Muscle of back (tissue), 11 donors: ENCODE data around the gene HDAC9. TPM values are rescaled to one million over a fixed set of nuclear protein-coding genes. Genes with fewer than 3 reads are reported as not detected.

Source experiments
- DNase-seq, 3 donors: peaks; one replicate each; pipeline versions ENCODE4 v3.0.0 to v3.0.0-alpha.2; 2013
- polyA plus RNA-seq, 10 donors: library from polyadenylated mRNA; unstranded; fragments of 120-200 nt; gene quantifications; one replicate each; pipeline ENCODE4 v1.2.1, GENCODE V29; 2013; ENCODE audit not compliant: insufficient read length in 10 of 10

Gene HDAC9
- polyA plus RNA-seq, 10 donors: 15.2 to 32.0 (median 18.5) TPM

GRCh38 chr7:18553605-18554003, 58.1 kb downstream of the HDAC9 start:
- no peak for DNase-seq

GRCh38 chr7:18555120-18555519, 59.6 kb downstream of the HDAC9 start:
- peak in 1 of 3 donors; percentile 29 for DNase-seq

- DNase-seq: no peak
These were observed 60.4 kb downstream of the HDAC9 start for GRCh38 chr7:18555968-18556367.

GRCh38 chr7:18558503-18558902, 63.0 kb downstream of the HDAC9 start:
- no peak for DNase-seq

GRCh38 chr7:18558910-18559309, 63.4 kb downstream of the HDAC9 start:
- DNase-seq: no peak

GRCh38 chr7:18559756-18560155, 64.2 kb downstream of the HDAC9 start:
- DNase-seq: no peak

GRCh38 chr7:18564779-18565178, 69.2 kb downstream of the HDAC9 start:
- no peak for DNase-seq

GRCh38 chr7:18565337-18565736, 69.8 kb downstream of the HDAC9 start:
- peak in 1 of 3 donors; percentile 21 for DNase-seq

GRCh38 chr7:18566205-18566604, 70.7 kb downstream of the HDAC9 start:
- no peak for DNase-seq

GRCh38 chr7:18566829-18567228, 71.3 kb downstream of the HDAC9 start:
- no peak for DNase-seq

- no peak for DNase-seq
These were observed 74.9 kb downstream of the HDAC9 start for GRCh38 chr7:18570441-18570840.

GRCh38 chr7:18570890-18571478, 75.4 kb downstream of the HDAC9 start:
- peak in 2 of 3 donors; percentile 30 to 41 for DNase-seq

- no peak for DNase-seq
These were observed 76.6 kb downstream of the HDAC9 start for GRCh38 chr7:18572154-18572553.

GRCh38 chr7:18572885-18573284, 77.3 kb downstream of the HDAC9 start:
- no peak for DNase-seq

GRCh38 chr7:18573410-18574234, 78.1 kb downstream of the HDAC9 start:
- no peak for DNase-seq

- DNase-seq: no peak
These were observed 78.6 kb downstream of the HDAC9 start for GRCh38 chr7:18574235-18574540.

- no peak for DNase-seq
These were observed 79.1 kb downstream of the HDAC9 start for GRCh38 chr7:18574676-18575075.

GRCh38 chr7:18575622-18576572, 80.3 kb downstream of the HDAC9 start:
- no peak for DNase-seq

- DNase-seq: no peak
These were observed 81.7 kb downstream of the HDAC9 start for GRCh38 chr7:18577096-18577771.

- no peak for DNase-seq
These were observed 84.1 kb downstream of the HDAC9 start for GRCh38 chr7:18579698-18580097.

- no peak for DNase-seq
These were observed 85.4 kb downstream of the HDAC9 start for GRCh38 chr7:18580950-18581349.

GRCh38 chr7:18583305-18583704, 87.8 kb downstream of the HDAC9 start:
- DNase-seq: no peak
